Measurements from ENCODE around the gene TCEA3. TPM values are rescaled to one million over a fixed set of nuclear protein-coding genes. Genes with fewer than 3 reads are reported as not detected.

The TCEA3 gene
- total and polyA plus RNA-seq, 9 donors, result 42.0 to 153 (median 73.8) TPM

GRCh38 chr1:23444104-23444533, 19.6 kb upstream of the TCEA3 start:
- DNase-seq, result peak; percentile 60 to 93 (median 74)
- Histone ChIP-seq H3K27me3 (no peaks in the 10 kb centered on the region), H3K27ac (peak overlapping the region; percentile 31 to 37), H3K4me1 (ENCODE audit: insufficient read depth) (peaks cover 2% of the 10 kb centered on the region), H3K36me3 (no peaks in the 10 kb centered on the region), H3K9me3 (no peaks in the 10 kb centered on the region), H3K4me3 (no peak overlapping the region)
- 33 to 56% (median 35%) methylated on average over 4 of the region's 4 CpGs for WGBS, 3 donors
- TF ChIP-seq POLR2A (IDR thresholded peaks at IDR 0.05) (peak; percentile 59), EP300 (IDR thresholded peaks at IDR 0.05) (peak; percentile 93), CTCF (IDR thresholded peaks at IDR 0.05) (no peak)
- intact Hi-C loops (cut with DNase I), result loop anchor here in 1 of 4 donors (5.0 kb wide), 1 partner anchor 38 kb away; the partner anchor contains the start of gene ASAP3

DNA sequence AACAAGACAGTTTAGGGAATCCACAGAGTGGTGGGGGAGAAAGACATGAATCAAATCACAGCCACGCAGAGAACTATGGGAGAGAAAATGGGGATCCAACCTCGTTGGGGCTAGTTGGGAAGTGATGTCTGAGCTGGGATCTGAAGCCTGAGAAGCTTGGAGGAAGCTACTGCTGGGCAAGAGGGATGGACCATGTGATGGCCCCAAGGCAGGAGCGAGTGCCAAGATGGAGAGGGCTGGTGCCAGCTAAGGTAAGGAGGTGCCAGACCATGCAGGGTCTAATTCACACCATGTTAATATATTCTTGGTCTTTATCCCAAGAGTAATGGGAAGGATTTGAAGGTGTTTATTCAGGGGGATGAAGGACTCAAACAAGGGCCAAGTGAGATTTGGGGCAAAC, 18.2 kb upstream of the TCEA3 start:
- peak in 1 of 5 donors; percentile 35 for DNase-seq
- 78 to 83% (median 79%) methylated on average over 3 of the region's 3 CpGs for WGBS, 3 donors
- H3K9me3 ChIP-seq, result no peaks in the 10 kb centered on the region
- H3K4me3 ChIP-seq, result no peak overlapping the region
- TF ChIP-seq CTCF (IDR thresholded peaks at IDR 0.05), result no peak
- no peak for TF ChIP-seq POLR2A (IDR thresholded peaks at IDR 0.05)
- peaks cover 2% of the 10 kb centered on the region for H3K4me1 ChIP-seq (ENCODE audit: insufficient read depth)
- H3K36me3 ChIP-seq, result no peaks in the 10 kb centered on the region
- intact Hi-C loops (cut with DNase I), result loop anchor here in 1 of 4 donors (5.0 kb wide), 1 partner anchor 40 kb away; the partner anchor contains the start of gene ASAP3
- no peaks in the 10 kb centered on the region for H3K27me3 ChIP-seq
- H3K27ac ChIP-seq, result no peak overlapping the region

DNA sequence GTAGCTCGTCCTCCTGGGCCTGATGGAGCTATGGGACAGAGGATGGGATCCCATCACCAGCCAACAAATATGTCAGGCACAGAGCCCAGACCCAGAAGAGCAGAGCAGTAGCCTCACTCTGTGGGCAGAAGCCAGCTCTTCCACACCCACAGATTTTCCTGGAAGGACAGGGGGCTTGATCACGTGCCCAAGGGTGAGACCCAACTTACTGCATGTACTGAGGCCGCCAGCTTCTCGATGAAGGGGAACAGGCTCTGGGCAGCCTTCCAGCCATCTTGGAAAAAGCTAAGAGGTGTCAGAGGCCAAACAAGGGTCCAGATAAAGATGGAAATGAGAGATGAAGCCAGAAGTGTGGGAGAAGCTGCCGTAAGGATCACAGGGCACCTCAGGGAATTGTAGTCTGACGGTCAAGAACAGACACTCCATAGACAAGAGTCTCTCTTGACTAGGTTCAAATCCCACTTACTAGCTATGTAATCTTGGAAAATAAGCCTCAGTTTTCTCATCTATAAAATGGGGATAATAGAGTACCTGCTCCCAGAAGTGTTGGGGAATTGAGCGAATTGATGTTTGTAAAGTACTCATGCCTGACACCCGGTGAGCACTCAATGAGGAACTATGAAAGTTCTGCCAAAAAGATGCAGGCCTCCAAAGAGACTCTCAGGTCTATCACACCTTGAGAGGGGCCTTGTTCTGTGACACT, 17.0 kb upstream of the TCEA3 start:
- Histone ChIP-seq H3K9me3 (no peaks in the 10 kb centered on the region), H3K27ac (no peak overlapping the region), H3K4me3 (no peak overlapping the region), H3K36me3 (no peaks in the 10 kb centered on the region), H3K27me3 (no peaks in the 10 kb centered on the region), H3K4me1 (ENCODE audit: insufficient read depth) (peaks cover 2% of the 10 kb centered on the region)
- intact Hi-C loops (cut with DNase I), result loop anchor here in 1 of 4 donors (5.0 kb wide), 1 partner anchor 41 kb away; the partner anchor contains the start of gene ASAP3
- peak in 4 of 5 donors; percentile 51 to 73 (median 60) for DNase-seq
- no peak for TF ChIP-seq CTCF (IDR thresholded peaks at IDR 0.05)
- 49 to 61% (median 59%) methylated on average over 8 of the region's 8 CpGs for WGBS, 3 donors

- 76 to 82% (median 79%) methylated on average over 8 of the region's 8 CpGs for WGBS, 3 donors
These were observed 14.0 kb upstream of the TCEA3 start for GRCh38 chr1:23438545-23438944.

More at GRCh38 chr1:23438545-23438944, 14.0 kb upstream of the TCEA3 start:
- DNase-seq, result peak in 1 of 5 donors; percentile 18
- Histone ChIP-seq H3K4me3 (no peak overlapping the region), H3K4me1 (ENCODE audit: insufficient read depth) (no peaks in the 10 kb centered on the region), H3K36me3 (no peaks in the 10 kb centered on the region), H3K9me3 (no peaks in the 10 kb centered on the region), H3K27me3 (no peaks in the 10 kb centered on the region), H3K27ac (no peak overlapping the region)
- TF ChIP-seq EP300 (IDR thresholded peaks at IDR 0.05) (no peak), POLR2A (IDR thresholded peaks at IDR 0.05) (no peak), CTCF (IDR thresholded peaks at IDR 0.05) (no peak)
- intact Hi-C loops (cut with DNase I), result no loop called here

Data from ovary (tissue), 9 donors.